ENCODE results near the gene PAX2.

DNA sequence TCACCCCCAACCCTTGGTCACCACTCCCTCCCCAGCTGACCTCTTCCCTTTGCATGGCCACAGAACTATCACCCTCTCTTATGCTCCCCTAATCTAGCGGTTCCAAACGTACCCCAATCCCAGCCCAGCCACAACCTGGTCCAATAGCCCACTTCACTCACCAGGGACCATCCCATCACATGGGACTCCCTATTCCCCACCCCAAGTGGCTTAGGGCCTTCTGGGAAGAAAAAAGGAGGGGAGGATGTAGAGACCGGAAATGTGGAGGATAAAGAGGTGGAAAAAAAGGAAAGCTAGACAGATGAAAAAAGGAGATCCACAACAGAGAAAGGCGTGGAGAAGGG is 30.3 kb upstream of the PAX2 start:
- TF ChIP-seq, protein P1, sequence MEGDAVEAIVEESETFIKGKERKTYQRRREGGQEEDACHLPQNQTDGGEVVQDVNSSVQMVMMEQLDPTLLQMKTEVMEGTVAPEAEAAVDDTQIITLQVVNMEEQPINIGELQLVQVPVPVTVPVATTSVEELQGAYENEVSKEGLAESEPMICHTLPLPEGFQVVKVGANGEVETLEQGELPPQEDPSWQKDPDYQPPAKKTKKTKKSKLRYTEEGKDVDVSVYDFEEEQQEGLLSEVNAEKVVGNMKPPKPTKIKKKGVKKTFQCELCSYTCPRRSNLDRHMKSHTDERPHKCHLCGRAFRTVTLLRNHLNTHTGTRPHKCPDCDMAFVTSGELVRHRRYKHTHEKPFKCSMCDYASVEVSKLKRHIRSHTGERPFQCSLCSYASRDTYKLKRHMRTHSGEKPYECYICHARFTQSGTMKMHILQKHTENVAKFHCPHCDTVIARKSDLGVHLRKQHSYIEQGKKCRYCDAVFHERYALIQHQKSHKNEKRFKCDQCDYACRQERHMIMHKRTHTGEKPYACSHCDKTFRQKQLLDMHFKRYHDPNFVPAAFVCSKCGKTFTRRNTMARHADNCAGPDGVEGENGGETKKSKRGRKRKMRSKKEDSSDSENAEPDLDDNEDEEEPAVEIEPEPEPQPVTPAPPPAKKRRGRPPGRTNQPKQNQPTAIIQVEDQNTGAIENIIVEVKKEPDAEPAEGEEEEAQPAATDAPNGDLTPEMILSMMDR (IDR thresholded peaks at IDR 0.05) = no peak
- no peak for TF ChIP-seq EP300 (IDR thresholded peaks at IDR 0.05)

Measured in suprapubic skin (tissue), 3 donors.